NB4 (cell line): Measurements from ENCODE around the gene MPDZ.

Experiments
- CTCF ChIP-seq: IDR thresholded peaks from one replicate; pipeline ENCODE4 v1.5.1; 2012; ENCODE audit warnings: low read depth, low read length
- MYC ChIP-seq: IDR thresholded peaks from 2 replicates; pipeline ENCODE4 v1.6.1; 2011; ENCODE audit warnings: low read depth, low read length
- POLR2A ChIP-seq: IDR thresholded peaks from 2 replicates; pipeline ENCODE4 v1.6.1; 2011; ENCODE audit warnings: mild to moderate bottlenecking; ENCODE audit not compliant: insufficient read length; ENCODE audit errors: extremely low read depth

GRCh38 chr9:13113216-13113615 is 166.3 kb downstream of the MPDZ start:
- TF ChIP-seq CTCF = no peak
- TF ChIP-seq POLR2A = no peak
- TF ChIP-seq MYC = no peak
